Measurements from ENCODE around the gene CCDC191. TPM values are rescaled to one million over a fixed set of nuclear protein-coding genes. Genes with fewer than 3 reads are reported as not detected.

Gene CCDC191
- total RNA-seq, 1 experiment from 2014 or later = 0.11 TPM

- no peak for DNase-seq (ENCODE audit: low read depth)
These were observed 2.3 kb upstream of the CCDC191 start for GRCh38 chr3:114058646-114059045.

- DNase-seq (ENCODE audit: low read depth) = no peak
These were observed 653 bp upstream of the CCDC191 start for GRCh38 chr3:114057011-114057347.

- no peak for DNase-seq (ENCODE audit: low read depth)
These were observed 4.1 kb downstream of the CCDC191 start for GRCh38 chr3:114052216-114052615.

GRCh38 chr3:114043205-114043604 is 13.1 kb downstream of the CCDC191 start:
- no peak for DNase-seq (ENCODE audit: low read depth)

- DNase-seq (ENCODE audit: low read depth) = no peak
These were observed 20.4 kb downstream of the CCDC191 start for GRCh38 chr3:114035896-114036295.

- peak; percentile 26 for DNase-seq (ENCODE audit: low read depth)
These were observed 21.4 kb downstream of the CCDC191 start for GRCh38 chr3:114034787-114035545.

GRCh38 chr3:114034211-114034610 is 22.1 kb downstream of the CCDC191 start:
- no peak for DNase-seq (ENCODE audit: low read depth)

GRCh38 chr3:114033721-114034120 is 22.6 kb downstream of the CCDC191 start:
- no peak for DNase-seq (ENCODE audit: low read depth)

GRCh38 chr3:114026331-114026730 is 30.0 kb downstream of the CCDC191 start:
- no peak for DNase-seq (ENCODE audit: low read depth)

- no peak for DNase-seq (ENCODE audit: low read depth)
These were observed 30.9 kb downstream of the CCDC191 start for GRCh38 chr3:114025451-114025850.

GRCh38 chr3:114022145-114022802 is 34.1 kb downstream of the CCDC191 start:
- no peak for DNase-seq (ENCODE audit: low read depth)

GRCh38 chr3:114020907-114021306 is 35.4 kb downstream of the CCDC191 start:
- DNase-seq (ENCODE audit: low read depth) = no peak

GRCh38 chr3:114019486-114019885 is 36.8 kb downstream of the CCDC191 start:
- no peak for DNase-seq (ENCODE audit: low read depth)

- DNase-seq (ENCODE audit: low read depth) = no peak
These were observed 42.1 kb downstream of the CCDC191 start for GRCh38 chr3:114014211-114014610.

- no peak for DNase-seq (ENCODE audit: low read depth)
These were observed 45.1 kb downstream of the CCDC191 start for GRCh38 chr3:114011059-114011797.

GRCh38 chr3:114005481-114005880 is 50.8 kb downstream of the CCDC191 start:
- no peak for DNase-seq (ENCODE audit: low read depth)

GRCh38 chr3:113985541-113985940 is 70.8 kb downstream of the CCDC191 start:
- DNase-seq (ENCODE audit: low read depth) = no peak

- no peak for DNase-seq (ENCODE audit: low read depth)
These were observed 72.8 kb downstream of the CCDC191 start for GRCh38 chr3:113983544-113983943.

- no peak for DNase-seq (ENCODE audit: low read depth)
These were observed 74.5 kb downstream of the CCDC191 start for GRCh38 chr3:113981803-113982202.

- no peak for DNase-seq (ENCODE audit: low read depth)
These were observed 76.4 kb downstream of the CCDC191 start for GRCh38 chr3:113979916-113980315.

- DNase-seq (ENCODE audit: low read depth) = no peak
These were observed 78.5 kb downstream of the CCDC191 start for GRCh38 chr3:113977822-113978221.

GRCh38 chr3:113968986-113969385 is 87.3 kb downstream of the CCDC191 start:
- DNase-seq (ENCODE audit: low read depth) = no peak

Measured in HT1080 (cell line).